AG08396 (cell line): ENCODE measurements around the gene KCNJ16.

Experiments
- DNase-seq: peaks from one replicate; pipeline ENCODE4 v3.0.0; 2012; ENCODE audit warnings: low spot score, mixed read lengths

The KCNJ16 gene

DNA sequence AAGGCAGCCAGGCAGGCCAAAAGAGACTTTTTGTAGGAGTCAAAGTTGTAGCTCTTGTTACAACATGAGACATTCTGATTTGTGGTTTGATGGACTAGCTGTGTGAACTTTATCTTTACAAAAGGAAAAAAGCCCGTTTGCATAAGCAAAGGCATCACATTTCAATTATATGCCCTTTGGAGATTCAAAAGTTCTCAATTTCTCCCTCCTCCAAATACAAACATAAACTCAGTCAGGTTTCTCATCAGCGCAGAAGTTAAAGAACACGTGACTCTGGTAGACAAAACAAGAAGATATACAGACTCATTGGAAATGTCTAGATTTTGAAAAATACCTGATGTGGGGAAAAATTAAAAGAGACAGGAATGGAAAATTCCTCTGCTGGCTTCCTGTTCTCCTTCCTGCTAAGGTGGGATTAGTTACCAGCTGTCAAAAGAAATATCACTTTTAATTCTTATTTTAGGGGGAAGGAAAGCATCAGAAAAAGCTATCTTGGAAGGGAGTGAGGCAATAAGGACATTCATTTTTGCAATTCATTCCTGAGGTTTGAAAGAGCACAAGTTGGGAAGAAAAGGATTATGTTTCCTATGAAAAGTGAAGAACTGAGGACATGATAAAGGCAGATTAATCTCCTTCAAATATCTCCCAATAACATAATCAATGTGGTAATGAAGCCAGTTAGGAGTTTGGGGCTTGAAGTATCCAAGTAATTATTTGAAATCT lies 4.6 kb upstream of the KCNJ16 start:
- no peak for DNase-seq

DNA sequence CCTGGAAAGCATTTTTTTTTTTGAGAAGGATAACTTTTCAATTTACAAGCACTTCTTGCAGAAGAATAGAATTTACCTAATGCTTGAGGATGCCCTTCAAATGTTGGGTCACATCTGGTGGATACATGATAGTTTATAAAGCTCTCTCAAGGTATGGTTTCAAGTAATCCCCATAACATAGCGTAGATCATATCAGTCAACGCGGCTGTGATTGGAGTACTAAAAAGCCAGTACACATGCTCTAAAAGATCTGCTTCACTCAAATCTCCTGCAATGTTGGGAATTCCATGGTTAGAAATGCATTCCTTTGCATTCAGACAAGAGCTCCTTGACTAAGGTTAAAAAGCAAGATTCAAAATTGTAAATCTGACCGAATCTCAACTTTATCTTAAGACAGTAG lies 3.9 kb upstream of the KCNJ16 start:
- DNase-seq, result no peak

DNA sequence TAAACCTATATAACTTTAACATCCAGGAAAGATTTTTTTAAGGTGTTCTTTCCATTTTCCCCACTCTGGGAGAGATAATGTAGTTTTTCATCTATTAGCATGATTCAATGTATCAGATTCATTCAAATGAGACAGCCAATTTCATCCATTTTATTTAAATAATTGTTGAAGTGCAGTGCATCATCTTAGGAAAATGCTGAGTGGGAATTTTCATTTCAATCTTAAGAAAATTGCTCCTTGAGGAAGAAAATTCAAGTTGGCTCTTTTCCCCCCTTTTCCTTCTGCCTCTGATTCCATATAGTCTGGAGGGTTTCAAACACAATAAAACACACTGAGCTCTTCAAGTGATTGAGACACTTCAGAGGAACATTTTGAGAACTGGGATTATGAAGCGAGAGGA lies 3.4 kb upstream of the KCNJ16 start:
- no peak for DNase-seq

DNA sequence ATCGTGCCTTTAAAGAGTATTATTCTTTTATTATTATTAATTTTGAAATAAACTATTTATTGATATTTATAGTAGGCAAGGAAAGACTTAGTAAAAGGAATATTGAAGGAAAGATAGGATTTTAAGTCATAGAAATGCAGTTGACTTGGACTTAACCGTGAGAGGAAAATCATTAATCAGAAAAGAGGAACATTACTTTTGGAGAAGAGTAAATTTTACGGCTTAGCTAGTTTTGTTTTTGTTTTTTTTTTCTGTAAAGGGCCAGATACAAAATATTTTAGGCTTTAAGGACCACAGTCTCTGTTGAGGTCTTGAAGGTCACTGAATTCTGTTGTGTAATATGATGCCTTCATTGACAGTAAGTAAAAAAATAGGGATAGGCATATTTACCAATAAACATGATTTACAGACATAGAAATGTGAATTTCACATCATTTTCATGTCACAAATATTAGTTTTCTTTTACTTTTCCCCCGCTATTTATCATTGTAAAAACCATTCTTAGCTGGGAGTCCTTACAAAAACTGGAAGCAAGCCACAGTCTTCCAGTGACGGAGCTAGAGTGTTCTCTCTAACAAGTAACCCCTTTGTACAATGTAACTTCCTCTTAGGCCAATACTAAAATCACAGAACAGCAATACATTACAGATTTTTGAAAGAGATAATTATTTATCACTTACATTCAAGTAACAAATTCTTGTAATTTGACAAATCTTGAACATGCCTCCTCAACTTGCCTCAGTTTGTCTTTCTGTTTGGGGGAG lies 2.3 kb upstream of the KCNJ16 start:
- no peak for DNase-seq

DNA sequence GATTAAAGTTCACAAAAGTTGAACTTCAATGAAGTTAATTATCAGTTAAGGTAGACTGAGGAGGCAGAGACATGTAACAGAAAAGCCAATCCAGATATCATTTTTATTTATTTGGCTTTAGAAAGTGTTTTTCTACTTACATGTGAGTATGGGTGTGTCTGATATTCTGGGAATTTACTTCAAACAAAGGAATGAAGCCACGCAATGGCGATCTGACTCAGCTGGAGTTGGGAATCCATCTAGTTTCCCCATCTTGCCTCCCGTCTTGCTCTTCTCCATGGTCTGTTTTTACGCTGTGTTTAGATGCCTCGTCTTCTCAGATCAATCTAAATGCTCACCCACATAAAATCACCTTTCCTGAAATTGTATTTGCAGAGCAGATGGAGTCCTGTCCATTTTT lies 1.7 kb upstream of the KCNJ16 start:
- DNase-seq, result no peak

DNA sequence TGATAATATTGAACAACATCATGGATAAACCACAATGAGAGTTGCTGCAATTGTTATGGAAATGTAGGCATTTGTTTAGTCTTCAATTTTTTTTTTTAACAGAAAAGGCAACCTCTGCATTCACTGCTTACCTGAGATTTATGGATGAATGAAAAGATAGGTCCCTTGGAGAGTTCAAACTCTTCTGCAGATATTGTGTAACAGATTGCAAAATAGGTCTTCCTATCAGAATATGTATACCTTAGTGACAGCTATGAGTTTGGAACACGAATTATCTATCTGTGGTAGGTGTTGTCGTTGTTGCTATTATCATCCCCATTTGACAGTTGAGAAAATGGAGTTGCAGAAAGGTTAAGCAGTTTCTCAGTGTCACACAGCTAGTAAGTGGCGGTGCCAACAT lies 1.2 kb upstream of the KCNJ16 start:
- DNase-seq, result no peak

DNA sequence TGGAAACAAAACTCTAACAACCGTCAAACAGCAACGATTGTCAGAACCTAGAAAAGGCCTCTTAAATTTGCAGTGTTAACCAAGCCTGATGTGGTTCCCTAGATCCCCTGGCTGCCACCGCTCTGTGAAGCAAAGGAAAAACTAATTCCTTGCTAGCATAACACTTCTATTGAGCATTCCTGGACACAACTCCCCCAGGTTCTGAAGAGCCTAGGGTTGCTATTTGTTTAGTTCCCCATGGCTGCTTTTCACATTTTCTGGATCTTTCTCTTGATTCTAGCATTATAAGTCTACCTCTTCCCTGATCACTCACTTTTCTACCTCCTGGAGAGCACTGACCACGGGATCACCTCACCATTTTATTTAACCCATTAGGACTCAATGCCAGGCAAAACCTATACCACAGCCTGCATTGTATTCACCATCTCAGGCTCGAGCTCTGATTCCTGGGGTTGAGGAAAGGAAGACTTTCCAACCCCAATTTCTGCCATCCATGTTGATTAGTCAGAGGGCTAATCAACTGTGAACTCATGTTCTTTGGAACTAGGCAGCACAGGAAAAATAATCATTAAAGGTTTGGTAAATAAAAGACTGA lies 692 bp upstream of the KCNJ16 start:
- no peak for DNase-seq

DNA sequence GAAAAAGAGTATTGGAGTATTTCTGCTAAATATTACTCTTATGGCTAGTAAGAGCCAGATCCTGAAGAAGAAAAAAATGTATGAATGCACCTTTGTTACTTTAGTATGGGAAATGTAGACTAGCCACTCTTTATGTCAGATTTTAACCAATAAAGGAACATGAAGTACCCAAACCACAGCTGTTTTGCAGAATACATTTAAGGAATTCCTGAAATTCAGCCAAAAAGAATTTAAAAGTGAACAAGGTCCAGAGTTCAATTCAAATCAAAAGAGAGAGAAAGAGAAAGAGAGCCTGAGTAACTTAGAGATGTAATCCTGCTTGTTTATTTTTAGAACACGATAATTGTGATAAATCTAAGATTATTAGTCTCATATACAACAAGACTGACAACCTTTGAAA lies 1.2 kb downstream of the KCNJ16 start:
- no peak for DNase-seq

DNA sequence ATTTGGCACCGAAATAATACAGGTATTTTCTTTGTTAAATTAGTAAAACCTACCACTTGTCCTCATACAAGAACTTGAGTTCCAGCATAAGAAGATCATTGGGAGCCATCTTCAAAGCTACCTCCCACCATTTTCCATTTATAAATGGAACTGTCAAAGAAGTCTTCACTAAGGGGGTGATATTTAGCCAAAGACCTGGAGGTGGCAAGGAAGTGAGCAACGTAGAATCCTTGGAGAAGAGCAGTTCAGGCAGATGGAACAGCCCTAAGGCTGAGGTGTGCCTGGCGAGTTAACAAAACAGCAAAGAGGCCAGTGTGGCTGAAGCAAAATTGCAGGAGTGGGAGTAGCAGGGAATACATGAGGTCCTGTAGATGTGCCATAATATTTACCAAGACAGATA lies 1.8 kb downstream of the KCNJ16 start:
- no peak for DNase-seq

DNA sequence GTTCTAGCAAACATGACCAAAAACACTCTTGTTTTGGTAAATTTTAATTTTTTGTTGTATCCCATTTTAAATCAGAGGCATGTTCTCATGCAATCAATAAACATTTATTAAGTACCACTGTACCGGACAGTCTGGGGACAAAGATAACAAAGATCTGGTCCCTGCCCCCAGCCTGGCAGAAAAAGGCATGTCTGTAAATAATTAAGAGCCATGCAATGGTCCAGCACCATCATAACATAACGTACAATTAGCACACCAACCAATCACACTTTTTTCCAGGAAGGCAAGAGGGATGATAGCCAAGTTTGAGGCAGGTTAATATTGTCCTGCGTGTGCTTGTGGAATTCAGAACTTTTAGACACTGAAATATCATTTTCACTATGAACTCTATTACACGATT lies 3.5 kb downstream of the KCNJ16 start:
- no peak for DNase-seq

DNA sequence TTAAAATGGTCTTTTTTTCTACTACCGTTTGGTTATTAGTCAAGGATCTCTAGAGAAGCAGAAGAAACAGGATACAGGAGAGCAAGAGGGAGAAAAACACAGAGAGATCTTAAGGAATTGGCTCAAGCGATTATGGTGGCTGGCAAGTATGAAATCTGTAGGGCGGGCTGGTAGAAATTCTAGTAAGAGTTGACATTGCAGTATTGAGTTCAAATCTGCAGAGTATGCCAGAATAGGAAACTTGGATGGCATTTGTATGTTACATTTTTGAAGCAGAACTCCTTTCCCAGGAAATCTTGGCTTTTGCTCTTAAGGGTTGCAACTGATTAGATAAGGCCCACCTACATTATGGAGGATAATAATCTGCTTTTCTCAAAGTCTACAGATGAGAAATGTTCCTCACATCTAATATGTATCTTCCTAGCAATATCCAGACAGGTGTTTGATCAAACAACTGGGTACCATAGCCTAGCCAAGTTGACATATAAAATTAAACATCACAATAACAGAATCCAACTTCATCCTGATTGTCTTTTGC lies 4.0 kb downstream of the KCNJ16 start:
- DNase-seq, result no peak

DNA sequence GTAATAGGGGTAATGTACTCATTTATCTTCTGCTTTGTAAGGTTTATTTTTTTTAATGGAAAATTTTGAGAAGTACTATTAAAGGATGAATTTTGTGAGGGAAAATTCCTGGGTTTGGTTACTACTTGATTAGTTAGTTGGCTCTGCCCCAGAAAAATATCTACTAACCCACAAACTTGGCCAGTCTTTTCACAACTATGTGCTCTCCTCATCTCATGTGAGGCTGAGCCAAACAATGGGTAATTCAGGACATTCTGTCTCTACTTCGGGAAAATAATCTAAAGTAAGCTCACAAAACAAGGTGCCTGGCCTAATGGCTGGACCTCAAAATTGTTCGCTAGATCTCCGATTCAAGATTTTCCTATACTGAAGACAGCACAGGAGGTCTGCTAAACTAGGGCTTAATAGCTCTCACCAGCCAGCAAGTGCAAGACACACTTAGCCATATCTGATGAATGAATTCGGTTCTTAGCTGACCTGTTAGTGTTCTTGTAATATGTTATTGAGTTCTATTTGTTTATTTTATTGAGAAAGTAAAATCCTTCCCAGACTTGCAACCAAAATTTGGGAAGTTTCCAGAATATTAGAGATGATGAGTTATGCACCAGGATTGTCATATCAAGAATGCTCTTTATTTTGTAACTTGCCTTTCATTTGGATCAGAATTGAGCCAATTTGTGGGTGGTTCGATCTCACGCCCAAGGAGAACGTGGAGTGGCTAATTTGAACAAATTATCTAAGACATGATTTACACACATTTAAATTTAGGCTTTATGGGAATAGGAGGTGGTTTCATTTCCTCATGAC lies 5.7 kb downstream of the KCNJ16 start:
- peak; percentile 26 for DNase-seq

DNA sequence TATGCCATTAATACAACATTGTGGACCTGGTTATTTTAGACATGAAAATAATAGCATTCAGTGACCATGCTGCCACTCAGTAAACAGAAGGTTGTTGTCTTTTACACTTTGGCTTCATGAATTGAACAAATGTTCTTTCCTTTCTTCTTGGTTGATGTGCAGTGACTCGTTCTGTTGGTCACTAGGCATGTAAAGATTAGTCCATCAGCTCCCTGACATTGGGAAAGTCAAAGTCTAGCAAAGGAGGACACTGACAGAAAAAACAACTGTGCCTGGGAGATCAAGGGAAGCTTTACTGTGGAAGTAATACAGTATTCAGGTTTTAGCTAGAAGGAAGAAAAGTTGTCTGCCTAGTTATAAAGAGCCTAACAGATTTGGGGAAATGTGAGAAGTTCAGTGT lies 6.9 kb downstream of the KCNJ16 start:
- DNase-seq, result no peak

DNA sequence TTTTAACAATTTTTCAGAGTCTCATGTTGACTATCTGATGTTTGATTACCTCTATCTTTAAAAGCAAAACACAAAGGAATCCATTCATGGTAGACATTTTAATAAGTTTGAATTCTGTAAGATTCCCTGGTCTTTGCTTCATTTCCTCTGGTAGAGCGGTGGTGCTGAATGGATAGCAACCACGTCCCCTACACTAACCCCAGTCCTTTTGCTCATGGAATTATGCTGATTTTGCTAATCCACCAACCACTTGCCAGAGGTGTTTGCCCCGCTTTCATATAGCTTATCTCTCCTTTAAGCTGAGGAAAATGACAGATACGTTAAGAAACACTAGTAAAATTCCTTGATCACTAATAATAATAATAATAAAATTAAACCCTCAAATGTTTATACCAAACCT lies 9.5 kb downstream of the KCNJ16 start:
- peak; percentile 20 for DNase-seq

DNA sequence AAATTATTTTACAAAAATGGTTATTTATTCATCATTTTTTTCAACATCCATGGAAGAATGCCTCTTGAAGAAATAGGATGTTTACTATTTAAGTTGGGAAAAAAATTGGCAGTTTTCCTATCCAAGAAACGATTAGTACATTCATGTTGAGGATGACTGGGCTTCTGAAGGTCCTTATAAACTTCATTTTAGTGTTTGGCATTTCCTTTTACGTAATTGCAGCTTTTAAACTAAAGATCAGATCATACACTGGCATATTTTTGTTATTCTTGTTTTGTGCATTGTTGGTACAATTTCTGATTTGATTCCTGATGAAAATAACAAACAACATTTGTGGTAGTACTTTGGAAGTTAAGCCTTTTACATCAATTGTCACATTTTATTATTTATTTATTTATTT lies 11.5 kb downstream of the KCNJ16 start:
- DNase-seq, result no peak

DNA sequence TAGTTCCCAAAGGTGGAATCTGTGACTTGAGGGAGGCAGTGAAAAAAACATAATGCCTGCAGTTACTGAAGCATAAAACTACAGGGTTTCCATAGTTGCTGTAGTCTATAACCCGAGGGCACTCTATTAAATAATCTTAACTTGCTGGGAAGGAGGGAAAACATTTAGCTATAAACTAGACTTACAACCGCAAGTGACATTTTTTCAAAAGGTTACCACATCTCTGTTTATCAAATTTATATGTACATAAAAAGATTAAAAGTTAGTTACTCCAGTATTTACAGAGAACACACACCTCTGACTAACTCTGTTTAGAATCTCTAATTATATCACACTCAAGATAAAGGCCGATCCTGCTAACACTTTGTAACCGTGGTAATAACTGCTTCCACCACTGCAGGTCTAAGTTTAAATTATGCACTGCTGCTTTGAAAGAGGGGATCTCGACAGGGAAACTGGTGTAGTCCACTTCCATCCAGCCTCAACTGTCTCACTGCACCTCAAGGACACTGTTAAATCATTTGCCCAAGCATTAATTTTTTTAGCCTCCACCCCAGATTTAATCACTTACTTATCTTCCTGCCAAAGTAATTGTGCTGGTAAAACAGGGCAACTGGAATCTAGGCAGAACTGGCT lies 14.6 kb downstream of the KCNJ16 start:
- DNase-seq, result no peak

DNA sequence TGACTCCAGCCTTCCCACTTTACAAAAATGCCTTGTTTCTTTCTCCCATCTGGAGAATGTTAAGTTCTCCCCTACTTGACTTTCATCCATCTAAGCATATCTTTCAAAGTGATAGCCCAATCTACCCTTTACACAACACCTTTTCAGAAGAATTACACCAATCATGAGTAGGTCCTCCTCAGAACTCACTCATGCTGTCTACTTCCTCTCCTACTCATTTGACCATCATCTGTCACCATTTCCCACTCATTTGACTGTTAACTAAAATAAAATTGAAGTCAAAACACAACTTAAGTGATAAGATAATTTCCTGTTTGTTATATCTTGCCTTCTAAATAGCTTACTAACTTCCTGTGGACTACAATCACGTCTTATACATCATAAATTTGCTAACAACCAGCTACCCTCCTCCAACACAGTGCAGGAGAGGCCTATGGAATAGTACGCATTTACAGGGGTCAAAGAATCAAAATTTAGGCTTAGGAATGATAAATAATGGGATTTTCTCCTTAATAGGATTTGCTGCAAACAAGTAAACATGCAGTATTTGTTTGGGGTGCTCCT lies 16.1 kb downstream of the KCNJ16 start:
- no peak for DNase-seq

DNA sequence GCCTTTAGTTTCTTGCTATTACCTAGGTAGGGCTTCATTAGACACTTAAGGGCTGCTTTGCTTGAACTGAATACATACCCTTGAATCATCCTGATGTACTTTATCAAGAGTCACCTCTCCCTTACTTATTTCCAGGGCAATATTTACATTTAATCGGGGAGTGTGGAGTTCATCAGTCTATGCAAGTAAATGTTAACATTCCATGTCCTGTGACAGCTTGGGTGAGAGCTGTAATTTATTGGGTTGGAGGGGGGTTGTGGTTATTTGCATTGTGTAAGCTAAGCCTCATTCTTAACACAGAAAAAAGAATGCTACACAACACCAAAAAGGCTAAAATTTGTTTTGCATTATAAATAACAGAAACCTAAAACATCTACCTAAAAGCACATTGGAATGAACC lies 16.7 kb downstream of the KCNJ16 start:
- no peak for DNase-seq

DNA sequence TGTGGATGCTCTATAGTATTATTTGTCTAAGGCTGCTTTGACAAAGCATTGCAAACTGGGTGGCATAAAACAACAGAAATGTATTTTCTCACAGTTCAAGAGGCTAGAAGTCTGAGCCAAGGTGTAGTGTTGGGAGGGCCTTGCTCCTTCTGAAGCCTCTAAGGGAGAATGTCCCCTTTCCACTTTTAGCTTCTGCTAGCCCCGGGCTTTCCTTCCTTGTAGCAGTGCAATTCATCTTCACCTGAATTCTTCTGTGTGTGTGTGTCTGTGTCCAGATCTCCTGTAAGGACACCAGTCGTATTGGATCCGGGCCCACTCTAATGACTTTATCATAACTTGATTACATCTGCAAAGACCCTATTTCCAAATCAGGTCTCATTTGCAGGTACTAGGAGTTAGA lies 18.1 kb downstream of the KCNJ16 start:
- DNase-seq, result no peak

DNA sequence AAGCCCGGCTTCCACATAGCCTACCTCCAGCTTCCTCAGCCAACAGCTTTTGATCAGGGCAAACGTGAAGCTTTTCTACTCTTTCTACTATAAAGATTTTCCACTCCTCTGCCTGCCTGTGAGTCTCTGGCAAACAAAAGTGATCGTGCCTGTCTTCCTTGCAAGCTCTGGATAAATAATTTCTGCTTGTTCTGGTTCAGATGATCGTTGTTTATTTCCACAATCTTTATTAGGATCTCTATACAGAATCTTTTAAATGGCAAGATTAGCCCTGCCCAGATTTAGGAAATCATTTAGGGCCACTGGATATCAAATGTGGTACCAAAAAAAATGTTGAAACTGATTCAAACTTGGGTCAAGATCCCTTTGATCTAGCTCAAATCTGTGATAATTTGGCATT lies 20.4 kb downstream of the KCNJ16 start:
- no peak for DNase-seq

DNA sequence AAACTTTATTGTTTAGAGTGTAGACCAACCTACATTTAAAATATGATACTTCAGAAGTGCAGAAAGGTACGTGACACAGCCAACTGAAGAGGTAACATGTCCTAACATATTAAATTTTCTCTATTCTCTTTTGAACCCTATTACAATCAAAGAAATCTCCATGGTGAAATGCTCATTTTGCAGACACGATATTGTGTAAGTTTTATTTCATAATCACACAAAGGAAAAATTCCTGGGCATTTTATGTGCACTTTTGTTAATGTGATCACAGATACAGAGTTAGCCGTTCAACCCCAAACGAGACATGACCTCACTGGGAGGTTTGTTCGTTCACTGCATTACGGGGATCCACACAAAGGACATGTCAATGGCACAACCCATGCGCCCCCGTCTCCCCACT lies 21.8 kb downstream of the KCNJ16 start:
- DNase-seq, result no peak

DNA sequence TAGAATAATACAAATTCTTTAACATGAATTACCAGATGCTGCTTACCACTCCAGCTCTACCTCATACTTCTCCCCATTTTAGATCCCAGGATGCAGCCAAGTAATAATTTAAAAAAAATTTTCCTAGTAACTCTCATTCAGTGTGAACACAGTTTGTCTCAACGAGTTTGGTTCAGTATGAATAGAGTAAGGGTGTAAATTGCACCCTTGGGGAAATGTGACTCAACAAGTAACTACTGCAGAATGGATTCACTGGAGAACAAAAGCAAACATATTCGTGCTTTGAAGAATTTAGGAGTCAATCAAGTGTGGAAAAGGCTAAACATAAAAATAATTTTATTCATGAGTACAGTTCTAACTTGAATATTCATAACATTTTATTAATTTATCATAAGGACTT lies 23.0 kb downstream of the KCNJ16 start:
- DNase-seq, result no peak
